GM12891 (cell line): ENCODE measurements around the gene MIPEP.

Experiments
- POLR2A ChIP-seq: IDR thresholded peaks from 2 replicates; pipeline ENCODE4 v1.6.1; 2011; ENCODE audit warnings: low read depth, low read length, control low read depth
- TAF1 ChIP-seq: IDR thresholded peaks from 2 replicates; pipeline ENCODE4 v1.6.1; 2011; ENCODE audit warnings: low read depth, low read length, control low read depth

GRCh38 chr13:23822252-23822824 lies 66.9 kb downstream of the MIPEP start:
- TF ChIP-seq POLR2A, result no peak
- no peak for TF ChIP-seq TAF1
